Esophagus squamous epithelium (tissue), 4 donors: ENCODE results near the gene NLGN3.

Experiments
- POLR2A ChIP-seq, 4 donors: fragments of 450-650 bp; IDR thresholded peaks; one replicate each; pipeline ENCODE4 v1.6.1; 2017; ENCODE audit warnings: antibody characterized with exemption in 4 of 4, mild to moderate bottlenecking in 4 of 4, moderate library complexity in 3 of 4
- TF ChIP-seq, protein P1 (sequence below), 6 experiments: fragments of 450-650 bp in 4 of 6; fragments of 200-600 bp in 2 of 6; sonication (generic) in 2 of 6; IDR thresholded peaks; one replicate each; pipeline ENCODE4 v1.5.1; 2016 to 2019; ENCODE audit warnings: antibody characterized with exemption in 6 of 6, mild to moderate bottlenecking in 4 of 6, moderate library complexity in 4 of 6

DNA sequence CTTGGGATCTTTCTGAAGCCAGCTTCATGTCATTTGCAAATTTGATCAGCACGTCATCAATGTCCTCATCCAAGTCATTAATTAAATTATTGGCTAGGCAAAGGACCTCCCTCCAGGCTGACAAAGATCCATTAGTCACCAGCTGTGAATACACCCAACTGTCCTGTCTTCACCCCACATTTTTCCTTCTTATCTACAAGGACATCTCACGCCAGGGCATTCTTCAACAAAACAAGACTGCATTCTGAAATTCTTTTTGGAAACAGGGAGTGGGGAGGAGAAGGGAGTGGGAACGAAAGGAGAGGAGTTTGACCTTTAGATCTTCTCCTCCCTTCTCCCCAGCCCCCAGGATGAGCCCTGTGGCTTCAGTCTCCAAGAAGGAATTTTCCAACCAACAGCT lies 32.7 kb downstream of the NLGN3 start:
- TF ChIP-seq, protein P1, sequence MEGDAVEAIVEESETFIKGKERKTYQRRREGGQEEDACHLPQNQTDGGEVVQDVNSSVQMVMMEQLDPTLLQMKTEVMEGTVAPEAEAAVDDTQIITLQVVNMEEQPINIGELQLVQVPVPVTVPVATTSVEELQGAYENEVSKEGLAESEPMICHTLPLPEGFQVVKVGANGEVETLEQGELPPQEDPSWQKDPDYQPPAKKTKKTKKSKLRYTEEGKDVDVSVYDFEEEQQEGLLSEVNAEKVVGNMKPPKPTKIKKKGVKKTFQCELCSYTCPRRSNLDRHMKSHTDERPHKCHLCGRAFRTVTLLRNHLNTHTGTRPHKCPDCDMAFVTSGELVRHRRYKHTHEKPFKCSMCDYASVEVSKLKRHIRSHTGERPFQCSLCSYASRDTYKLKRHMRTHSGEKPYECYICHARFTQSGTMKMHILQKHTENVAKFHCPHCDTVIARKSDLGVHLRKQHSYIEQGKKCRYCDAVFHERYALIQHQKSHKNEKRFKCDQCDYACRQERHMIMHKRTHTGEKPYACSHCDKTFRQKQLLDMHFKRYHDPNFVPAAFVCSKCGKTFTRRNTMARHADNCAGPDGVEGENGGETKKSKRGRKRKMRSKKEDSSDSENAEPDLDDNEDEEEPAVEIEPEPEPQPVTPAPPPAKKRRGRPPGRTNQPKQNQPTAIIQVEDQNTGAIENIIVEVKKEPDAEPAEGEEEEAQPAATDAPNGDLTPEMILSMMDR (IDR thresholded peaks at IDR 0.05) = no peak
- no peak for TF ChIP-seq POLR2A (IDR thresholded peaks at IDR 0.05)
